Thoracic aorta (tissue), 2 donors: ENCODE data around the gene NTNG1. TPM values are rescaled to one million over a fixed set of nuclear protein-coding genes. Genes with fewer than 3 reads are reported as not detected.

ENCODE experiments used
- ATAC-seq: fragments of 150-250 bp; one replicate; pipeline ENCODE4 v1.8.0; 2017; ENCODE audit warnings: low read depth; ENCODE audit not compliant: insufficient number of reproducible peaks, low FRiP score
- DNase-seq: peaks from one replicate; pipeline ENCODE4 v3.0.0-alpha.2; 2020; ENCODE audit warnings: low spot score
- H3K27ac ChIP-seq, 2 donors: fragments of 200-600 bp; sonication (generic); 1 replicate in 1 of 2; 2 replicates in 1 of 2; pipeline ENCODE4 v1.5.1; 2016; ENCODE audit warnings: mild to moderate bottlenecking in 2 of 2, moderate library complexity in 2 of 2
- H3K27me3 ChIP-seq: fragments of 200-600 bp; sonication (generic); replicated peaks from 2 replicates; pipeline ENCODE4 v1.6.0; 2016; ENCODE audit warnings: mild to moderate bottlenecking; ENCODE audit not compliant: insufficient read depth
- H3K36me3 ChIP-seq: fragments of 200-600 bp; sonication (generic); one replicate; pipeline ENCODE4 v1.5.1; 2016
- H3K4me1 ChIP-seq, 2 donors: fragments of 200-600 bp; sonication (generic); 1 replicate in 1 of 2; 2 replicates in 1 of 2; pipeline versions ENCODE4 v1.5.1 to v1.6.0; 2016; ENCODE audit warnings: low read depth in 2 of 2, mild to moderate bottlenecking in 1 of 2; ENCODE audit not compliant: control insufficient read depth in 1 of 2
- H3K4me3 ChIP-seq: fragments of 200-600 bp; sonication (generic); 2 replicates; pipeline ENCODE4 v1.5.1; 2016; ENCODE audit warnings: mild to moderate bottlenecking
- H3K9me3 ChIP-seq: fragments of 200-600 bp; sonication (generic); 2 replicates; pipeline ENCODE4 v1.5.1; 2016
- total RNA-seq, 2 donors: library from RNA; depleted of rRNA; stranded (reverse); fragments of >200 nt; gene quantifications; one replicate each; pipeline versions ENCODE4 v1.1.0 to v1.2.3, GENCODE V29; 2016
- TF ChIP-seq, protein P1 (sequence below): fragments of 200-600 bp; sonication (generic); IDR thresholded peaks from one replicate; pipeline ENCODE4 v1.5.1; 2019; ENCODE audit warnings: antibody characterized with exemption

Gene NTNG1
- total RNA-seq, 2 donors from 2014 or later, result 0.99 to 1.4 TPM

DNA sequence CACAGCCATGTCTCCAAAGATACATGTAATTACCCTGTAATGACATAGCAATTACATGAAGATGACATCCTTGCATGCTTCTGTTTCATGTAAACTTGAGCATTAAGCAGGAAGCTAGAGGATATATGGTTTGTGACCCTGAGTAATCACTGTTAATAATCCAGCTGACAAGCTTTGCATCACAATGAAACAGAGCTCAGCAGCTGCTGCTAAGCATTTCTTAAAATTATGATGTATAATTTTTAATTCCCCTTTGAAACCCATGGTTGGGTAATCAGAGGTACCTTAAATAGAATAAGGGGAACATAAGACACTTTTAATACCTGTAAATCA, 293.5 kb downstream of the NTNG1 start:
- DNase-seq (no peak), ATAC-seq (no peak)
- Histone ChIP-seq H3K36me3 (no peaks in the 10 kb centered on the region), H3K27ac (no peak overlapping the region), H3K9me3 (no peaks in the 10 kb centered on the region), H3K4me1 (no peaks in the 10 kb centered on the region), H3K27me3 (no peaks in the 10 kb centered on the region), H3K4me3 (no peak overlapping the region)
- TF ChIP-seq, protein P1, sequence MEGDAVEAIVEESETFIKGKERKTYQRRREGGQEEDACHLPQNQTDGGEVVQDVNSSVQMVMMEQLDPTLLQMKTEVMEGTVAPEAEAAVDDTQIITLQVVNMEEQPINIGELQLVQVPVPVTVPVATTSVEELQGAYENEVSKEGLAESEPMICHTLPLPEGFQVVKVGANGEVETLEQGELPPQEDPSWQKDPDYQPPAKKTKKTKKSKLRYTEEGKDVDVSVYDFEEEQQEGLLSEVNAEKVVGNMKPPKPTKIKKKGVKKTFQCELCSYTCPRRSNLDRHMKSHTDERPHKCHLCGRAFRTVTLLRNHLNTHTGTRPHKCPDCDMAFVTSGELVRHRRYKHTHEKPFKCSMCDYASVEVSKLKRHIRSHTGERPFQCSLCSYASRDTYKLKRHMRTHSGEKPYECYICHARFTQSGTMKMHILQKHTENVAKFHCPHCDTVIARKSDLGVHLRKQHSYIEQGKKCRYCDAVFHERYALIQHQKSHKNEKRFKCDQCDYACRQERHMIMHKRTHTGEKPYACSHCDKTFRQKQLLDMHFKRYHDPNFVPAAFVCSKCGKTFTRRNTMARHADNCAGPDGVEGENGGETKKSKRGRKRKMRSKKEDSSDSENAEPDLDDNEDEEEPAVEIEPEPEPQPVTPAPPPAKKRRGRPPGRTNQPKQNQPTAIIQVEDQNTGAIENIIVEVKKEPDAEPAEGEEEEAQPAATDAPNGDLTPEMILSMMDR, result no peak

DNA sequence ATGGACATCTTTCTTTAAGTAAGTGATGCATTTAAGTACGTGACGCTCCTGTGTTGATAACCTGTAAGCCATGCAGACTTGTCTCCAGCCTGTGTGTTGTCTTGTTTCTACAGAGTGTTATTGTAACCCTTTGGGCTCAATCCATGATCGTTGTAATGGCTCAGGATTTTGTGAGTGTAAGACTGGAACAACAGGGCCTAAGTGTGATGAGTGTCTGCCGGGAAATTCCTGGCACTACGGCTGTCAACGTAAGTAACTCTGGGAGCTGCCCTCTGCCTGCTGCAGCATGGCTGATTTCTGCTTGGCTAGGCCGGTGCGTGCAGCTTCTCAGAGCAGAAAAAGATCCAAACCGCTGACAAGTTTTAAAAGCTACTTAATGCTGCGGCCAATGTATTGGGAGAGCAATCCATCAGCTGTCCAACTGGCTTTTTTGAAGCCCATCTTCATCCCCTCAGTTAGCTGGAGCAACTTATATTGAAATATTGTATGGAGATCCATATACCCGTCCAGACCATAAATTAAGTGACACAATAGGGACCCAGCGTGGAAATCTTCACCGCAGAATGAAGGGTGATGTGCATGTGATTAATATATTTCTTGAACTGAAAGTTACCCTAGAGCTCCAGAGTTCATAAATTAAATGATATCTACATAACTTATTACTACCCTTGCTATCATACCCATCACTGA, 295.9 kb downstream of the NTNG1 start:
- Histone ChIP-seq H3K4me1 (no peaks in the 10 kb centered on the region), H3K27me3 (no peaks in the 10 kb centered on the region), H3K9me3 (no peaks in the 10 kb centered on the region), H3K4me3 (no peak overlapping the region), H3K36me3 (no peaks in the 10 kb centered on the region), H3K27ac (no peak overlapping the region)
- TF ChIP-seq, protein P1, result no peak
- DNase-seq, result no peak
- no peak for ATAC-seq

DNA sequence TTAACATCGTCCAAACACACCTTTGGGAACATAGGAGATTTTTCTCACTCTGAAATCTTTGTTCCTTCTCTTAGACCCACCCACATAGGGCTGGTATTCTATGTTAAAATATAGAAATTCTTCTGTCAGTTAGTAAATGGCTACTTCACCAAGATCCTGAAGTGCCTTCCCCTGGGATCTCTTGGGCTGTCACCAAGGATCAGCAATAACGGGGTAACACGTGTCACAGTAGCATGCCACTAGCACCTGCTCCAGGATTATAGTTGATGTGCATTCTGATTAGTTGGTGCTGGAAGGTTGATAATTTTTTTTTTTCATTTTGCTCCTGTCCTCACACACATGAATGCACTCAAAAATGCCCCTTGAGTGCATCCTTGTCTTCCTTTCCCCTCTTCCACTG, 298.7 kb downstream of the NTNG1 start:
- no peak overlapping the region for H3K27ac ChIP-seq
- ATAC-seq, result no peak
- TF ChIP-seq, protein P1, result no peak
- no peak for DNase-seq
- H3K27me3 ChIP-seq, result no peaks in the 10 kb centered on the region
- no peak overlapping the region for H3K4me3 ChIP-seq
- H3K4me1 ChIP-seq, result no peaks in the 10 kb centered on the region
- no peaks in the 10 kb centered on the region for H3K9me3 ChIP-seq
- no peaks in the 10 kb centered on the region for H3K36me3 ChIP-seq

DNA sequence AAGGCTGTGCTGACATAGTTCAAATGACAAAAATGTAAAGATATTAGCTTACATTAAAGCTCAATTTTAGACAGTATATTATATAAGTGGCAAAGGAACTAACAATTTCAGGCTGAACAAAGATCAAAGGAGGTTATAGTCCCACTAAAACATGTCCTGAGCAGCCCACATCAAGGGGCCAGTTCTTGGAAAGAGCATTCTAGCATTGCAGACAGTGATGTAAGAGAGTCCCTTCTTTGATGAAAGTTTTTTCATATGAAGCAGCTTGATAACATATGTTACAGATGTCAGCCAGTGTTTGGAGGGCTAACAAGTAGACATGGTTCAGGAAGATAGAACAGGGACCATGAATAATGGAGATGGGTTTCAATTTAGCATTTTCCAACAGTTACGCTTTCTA, 301.7 kb downstream of the NTNG1 start:
- Histone ChIP-seq H3K9me3 (no peaks in the 10 kb centered on the region), H3K36me3 (no peaks in the 10 kb centered on the region), H3K4me1 (no peaks in the 10 kb centered on the region), H3K27me3 (no peaks in the 10 kb centered on the region), H3K27ac (no peak overlapping the region), H3K4me3 (no peak overlapping the region)
- DNase-seq (no peak), ATAC-seq (no peak)
- TF ChIP-seq, protein P1, result no peak

DNA sequence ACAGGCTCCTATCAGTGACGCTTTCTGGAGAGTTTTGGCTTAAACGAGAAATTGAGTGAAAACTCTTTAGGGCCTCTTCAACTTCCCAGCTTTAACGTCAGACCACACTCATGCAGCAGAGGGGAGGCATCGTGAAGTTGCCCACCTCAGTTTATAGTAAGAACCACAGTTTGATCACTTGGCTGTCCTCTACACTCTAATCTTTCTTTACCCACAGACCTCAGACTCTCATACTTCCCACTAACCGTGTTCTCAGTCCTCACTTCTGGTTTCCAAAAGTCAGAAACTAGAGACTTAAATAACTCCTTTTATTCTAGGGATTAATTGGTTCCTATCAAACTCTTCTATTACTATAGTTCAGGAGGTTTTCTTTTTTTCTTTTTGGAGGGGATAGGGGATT, 302.2 kb downstream of the NTNG1 start:
- TF ChIP-seq, protein P1, result no peak
- H3K27me3 ChIP-seq, result no peaks in the 10 kb centered on the region
- H3K9me3 ChIP-seq, result no peaks in the 10 kb centered on the region
- no peak overlapping the region for H3K27ac ChIP-seq
- DNase-seq, result no peak
- H3K4me1 ChIP-seq, result no peaks in the 10 kb centered on the region
- no peaks in the 10 kb centered on the region for H3K36me3 ChIP-seq
- H3K4me3 ChIP-seq, result no peak overlapping the region
- ATAC-seq, result no peak
